ENCODE measurements around the gene OGDHL.
"Not testable (repeated sequence)": the region's sequence is repeated elsewhere in the genome, so short reads cannot be mapped to it uniquely, and the experiment has no call there.

The OGDHL gene

DNA sequence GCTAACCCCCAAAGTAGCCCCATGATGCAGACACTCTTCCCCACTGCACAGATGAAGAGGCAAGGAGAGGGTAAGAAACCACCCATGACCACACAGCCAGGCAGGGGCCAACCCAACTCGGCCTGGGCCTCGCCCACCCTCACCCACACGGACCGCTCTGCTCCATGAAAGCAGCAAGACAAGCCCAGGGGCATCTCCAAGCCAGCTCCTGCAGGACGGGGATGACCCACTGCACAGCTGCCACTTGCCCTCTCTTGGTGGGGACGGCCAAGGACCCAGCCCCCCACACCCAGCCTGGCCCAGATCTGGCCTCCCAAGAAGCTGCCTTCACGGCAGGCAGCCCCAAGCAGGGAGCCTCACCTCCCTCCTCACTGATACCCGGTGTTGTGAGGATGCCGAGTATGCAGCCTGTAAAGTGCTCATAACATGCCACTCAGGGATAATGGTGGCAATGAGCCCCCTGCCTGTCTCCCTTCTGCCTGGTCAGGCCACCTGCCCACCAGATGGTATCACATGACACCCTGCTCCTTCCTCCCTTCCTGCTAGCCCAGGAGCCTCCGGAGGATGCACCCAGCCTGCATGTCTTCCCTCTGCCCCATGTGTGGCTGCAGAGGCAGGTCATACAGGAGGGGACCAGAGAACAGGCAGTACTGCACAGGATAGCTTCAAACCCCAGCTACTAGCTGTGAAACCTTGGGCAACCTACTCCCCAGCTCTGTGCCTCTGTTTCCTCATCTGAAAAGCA, 23.3 kb downstream of the OGDHL start:
- no peak for DNase-seq

DNA sequence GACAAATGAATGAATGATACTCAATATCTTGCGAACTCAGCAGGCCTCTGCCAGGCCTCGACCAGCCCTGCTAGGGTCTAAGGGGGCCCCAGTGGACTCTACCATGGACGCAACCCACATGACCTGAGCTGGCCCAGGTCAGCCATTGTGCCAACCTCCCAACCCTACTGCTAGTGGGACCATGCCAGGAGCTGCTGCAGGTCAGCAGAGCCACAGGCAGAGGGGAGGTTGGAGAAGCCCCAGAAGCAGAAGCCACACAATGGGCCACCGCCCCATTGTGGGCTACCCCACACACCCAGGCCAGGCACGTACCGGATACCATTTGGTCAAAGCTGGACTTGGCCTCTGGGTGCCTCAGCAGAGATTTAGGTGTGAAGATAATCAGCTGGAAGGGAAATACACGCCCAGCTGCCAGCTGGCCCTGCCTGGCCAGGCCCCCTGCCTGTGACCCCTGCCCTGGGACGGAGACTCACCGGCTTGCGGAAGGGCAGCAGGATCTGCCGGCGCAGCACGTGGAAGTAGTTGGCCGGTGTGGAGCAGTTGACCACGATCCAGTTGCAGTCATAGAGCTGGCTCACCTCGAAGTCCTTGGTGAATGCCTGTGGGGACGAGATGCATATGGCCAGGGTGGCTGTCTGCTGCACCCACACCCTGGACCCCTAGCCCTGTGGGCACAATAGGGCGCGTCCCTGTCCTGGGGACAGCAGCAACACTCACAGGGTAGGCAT, 24.5 kb downstream of the OGDHL start:
- no peak for DNase-seq

DNA sequence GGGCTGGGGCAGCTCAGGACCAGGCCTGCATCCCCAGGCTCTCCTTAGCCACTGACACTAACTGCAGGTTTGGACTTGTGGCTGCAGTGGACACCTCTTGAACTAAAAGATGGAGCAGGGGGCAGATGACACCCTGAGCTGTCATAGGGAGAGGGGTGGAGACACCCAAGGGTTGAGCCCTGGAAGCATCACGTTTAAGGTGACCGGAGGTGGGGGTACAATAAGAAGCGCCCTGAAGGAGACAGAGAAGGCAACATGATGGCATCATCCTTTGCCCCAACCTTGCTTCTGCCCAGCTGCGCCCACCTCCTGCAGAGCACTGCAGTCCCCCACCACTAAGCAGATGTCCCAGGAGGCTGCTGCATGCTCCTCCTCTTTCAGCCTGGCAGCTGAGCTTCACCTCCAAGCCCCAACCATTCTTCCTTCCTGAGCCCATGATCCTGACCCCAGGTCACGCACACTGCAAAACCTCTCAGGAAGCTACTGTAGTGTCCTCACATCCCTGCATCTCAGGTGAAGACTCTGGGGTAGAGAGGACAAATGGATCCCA, 25.5 kb downstream of the OGDHL start:
- DNase-seq, result no peak

DNA sequence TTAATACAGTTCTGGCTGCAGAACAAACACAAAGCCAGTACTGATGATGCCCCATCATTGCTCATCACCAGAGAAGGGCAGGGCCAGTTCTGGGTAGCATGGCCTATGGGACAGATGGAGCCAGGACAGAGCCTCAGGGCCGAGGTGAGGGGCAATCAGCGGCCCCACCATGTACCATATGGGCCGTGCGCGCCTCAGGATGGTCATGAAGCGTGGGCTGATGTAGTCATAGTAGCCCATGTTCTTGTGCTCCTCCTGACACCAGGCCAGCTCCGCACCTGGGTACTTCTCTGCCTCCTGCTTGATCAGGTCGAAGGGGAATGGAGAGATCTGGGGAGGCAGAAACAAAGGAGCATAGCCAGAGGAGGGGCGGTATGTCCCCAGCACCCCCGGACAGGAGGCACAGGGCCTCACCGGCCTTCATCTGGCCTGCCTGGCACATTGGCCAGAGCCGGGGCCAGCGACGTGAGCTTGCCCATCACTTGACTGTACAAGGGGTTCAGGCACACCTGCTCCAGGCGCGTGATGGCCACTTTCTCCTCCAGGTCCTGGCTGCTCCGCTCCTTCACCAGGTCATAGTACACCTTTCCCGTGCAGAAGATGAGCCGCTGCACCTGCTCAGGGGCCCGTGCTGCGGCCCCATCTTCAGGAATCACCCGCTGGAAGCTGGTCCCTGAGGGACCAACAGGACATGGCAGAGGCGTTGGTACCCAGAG, 26.1 kb downstream of the OGDHL start:
- no peak for DNase-seq

DNA sequence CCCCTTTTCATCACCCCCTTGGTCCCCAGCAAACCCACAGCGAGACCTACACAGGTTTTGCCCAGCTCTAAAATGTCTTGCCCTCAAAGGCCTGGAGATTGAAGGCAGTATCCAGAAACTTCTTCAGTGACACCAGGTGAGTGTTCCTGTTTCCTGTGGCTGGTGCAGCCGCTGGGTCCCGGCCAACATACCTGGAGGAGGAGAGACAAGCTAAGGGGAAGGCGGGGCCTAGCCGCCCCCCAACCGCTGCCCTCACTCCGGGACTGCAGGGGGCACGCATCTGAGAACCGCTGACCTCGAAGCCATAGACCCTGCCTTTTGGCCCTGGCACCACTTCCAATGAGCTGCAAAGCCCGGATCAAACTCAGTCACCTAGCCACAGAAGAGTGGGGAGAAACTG, 27.0 kb downstream of the OGDHL start:
- no peak for DNase-seq

DNA sequence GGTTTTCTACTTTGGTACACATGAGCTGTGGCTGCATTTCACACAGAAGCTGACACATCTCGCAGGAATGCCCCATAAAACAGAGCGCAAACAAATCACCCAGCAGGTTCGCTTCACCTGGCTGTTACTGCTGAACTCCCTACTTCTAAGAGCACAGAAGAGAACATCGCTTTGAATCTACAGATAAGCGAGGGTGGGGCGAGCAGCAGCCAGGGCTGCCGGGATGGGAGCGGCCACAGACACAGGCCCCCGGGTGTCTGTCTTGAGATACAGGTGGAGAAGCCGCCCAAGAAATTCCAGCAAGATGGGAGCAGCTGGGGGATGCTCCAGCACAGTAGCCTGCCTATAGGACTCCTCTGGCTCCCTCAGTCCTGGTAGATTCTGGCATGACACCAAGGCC, 27.4 kb downstream of the OGDHL start:
- DNase-seq, result no peak

DNA sequence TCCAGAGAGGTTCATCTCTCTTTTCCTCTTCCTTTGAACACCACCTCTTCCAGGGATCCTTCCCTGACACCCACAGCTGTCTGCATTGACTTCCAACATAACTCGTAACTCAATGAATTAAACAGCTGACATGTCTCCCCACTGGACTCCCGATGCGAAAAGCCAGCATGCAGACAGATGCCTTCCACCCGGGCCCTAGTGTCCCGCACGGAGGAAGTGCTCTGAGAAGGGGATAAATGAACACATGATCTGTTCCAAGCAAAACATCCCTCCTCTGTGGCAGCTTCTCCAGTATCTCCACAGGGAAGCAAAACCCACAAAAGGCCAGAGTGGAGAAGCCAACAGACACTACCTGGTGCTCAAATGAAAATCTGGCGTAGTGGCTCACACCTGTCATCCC, 28.3 kb downstream of the OGDHL start:
- DNase-seq, result no peak

DNA sequence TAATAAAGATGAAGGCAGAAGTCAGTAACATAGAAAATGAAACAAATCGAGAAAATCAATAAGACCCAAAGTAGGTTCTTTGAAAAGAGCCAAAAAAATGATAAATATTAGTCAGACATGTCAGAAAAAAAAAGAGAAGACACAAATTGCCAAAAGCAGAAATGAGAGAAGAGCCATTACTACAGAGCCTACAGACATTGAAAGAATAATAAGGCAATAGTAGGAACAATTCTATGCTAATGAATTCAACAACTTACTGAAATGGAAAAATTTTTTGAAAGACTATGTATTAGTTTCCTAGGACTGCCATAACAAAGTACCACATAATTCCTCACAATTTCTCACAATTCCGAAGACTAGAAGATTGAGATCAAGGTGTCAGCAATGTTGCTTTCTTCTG, 35.5 kb downstream of the OGDHL start:
- DNase-seq, result no peak

DNA sequence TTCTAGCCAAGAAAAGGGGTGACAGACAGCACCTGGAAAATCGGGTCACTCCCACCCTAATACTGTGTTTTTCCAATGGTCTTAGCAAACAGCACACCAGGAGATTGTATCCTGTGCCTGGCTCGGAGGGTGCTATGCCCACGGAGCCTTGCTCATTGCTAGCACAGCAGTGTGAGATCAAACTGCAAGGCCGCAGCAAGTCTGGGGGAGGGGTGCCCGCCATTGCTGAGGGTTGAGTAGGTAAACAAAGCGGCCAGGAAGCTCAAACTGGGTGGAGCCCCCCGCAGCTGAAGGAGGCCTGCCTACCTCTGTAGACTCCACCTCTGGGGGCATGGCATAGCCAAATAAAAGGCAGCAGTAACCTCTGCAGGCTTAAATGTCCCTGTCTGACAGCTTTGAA, 47.0 kb downstream of the OGDHL start:
- DNase-seq, result not testable (repeated sequence)

DNA sequence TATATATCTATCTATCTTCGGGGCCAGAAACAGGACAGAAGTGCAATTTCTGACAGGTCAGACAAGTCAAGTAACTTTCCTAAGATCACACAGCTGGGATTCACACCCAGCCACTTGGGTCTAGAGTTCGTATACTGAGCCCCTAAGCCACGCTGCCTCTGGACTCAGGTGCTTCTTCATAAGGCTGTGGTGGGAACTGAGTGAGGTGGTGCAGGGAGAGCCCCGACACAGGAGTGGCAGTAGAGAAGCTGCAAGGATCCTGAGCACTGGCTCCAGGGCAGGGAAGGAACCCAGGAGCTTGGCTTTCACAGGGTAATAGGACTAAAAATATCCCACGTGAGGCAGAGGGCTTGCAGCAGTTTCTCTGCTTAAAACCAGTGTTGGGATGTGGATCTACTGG, 48.9 kb downstream of the OGDHL start:
- DNase-seq, result no peak

DNA sequence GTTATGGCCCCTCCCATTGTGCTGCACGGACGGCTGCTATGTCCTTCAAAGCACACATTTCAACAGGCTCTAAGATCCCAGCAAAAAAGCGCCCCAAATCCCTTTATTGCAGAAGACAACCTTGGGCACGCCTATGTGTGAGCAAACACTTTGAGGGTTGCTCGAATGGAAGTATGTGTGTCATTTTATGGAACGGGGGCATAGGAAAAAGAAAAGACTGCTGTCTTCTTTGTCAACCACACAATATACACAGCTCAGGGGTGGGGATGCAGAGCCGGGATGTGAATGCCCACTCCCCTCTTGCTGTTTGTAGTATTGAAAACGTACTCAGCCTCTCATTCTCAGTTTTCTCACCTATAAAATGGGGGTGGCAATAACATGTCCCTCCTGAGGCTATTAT, 50.6 kb downstream of the OGDHL start:
- no peak for DNase-seq

DNA sequence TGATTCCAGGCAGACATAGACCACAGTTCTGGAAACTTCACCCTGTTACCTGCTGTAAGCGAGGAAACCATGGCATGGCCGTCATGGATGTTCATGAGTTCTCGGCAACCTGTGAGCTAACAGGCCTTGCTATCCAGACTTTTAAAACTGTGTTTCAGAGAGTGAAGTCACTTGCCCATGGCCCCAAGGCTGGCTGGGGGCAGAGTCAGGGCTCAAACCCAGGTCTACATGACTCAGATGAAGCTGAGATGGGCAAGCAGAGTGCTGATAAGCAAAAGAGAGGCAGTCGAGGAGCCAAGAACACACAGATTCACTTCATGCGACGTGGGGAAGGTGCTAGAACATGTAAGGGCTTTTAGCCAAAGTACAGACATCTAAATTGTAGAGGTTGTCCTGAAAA, 51.2 kb downstream of the OGDHL start:
- DNase-seq, result no peak

DNA sequence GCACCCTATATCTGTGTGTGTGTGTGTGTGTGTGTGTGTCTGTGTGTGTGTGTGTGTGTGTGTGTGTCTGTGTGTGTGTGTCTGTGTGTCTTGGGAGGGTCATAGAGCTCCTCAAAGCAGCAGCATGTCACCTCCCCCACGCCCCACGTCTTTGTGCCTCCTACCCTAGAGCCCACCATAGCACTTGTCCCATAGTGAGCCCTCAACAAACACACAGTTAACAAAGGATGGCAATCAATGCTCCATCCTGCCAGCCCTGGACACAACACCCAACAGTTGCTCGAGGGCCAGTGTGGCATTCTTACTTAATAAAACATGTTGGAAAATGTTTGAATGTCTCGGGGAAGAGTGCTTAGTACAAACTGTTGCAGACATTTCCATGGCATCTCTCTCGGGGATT, 52.2 kb downstream of the OGDHL start:
- no peak for DNase-seq

DNA sequence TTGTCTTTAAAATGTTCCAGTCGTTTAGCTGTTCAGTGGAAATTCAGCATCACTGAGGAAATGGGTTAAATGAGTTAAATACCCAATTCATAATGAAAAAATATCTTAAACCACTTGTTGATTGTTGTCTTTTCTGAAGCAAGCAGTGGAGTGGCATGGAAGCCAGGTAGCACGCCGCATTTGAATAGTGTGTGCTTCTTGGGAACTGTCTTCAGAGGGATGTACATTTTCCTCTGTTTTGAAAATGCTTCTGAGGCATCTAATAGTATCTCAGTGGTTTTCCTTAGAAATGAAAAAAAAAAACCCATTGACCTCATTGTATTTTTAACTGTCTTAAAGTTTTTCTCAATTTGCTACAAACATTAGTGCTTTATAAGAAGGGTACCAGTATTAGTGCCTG, 54.5 kb downstream of the OGDHL start:
- DNase-seq, result no peak

DNA sequence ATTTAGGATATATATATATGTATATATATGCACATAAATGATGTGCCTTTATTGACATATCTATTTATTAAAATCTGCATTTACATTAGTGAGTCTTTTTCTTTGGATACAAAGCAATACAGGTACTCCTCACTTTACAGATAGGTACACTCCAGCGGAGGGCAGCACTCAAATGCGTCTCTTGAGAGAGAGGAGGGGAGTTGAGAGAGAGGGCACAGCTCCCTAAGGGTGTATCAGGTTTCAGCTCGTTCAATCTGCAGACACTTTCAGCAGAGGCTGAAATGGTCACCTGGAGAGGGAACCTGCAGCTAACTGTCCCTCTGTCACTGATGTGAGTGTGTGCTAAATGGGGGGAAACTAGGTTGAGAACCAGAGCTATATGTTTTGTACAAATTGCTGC, 61.1 kb downstream of the OGDHL start:
- DNase-seq, result no peak

DNA sequence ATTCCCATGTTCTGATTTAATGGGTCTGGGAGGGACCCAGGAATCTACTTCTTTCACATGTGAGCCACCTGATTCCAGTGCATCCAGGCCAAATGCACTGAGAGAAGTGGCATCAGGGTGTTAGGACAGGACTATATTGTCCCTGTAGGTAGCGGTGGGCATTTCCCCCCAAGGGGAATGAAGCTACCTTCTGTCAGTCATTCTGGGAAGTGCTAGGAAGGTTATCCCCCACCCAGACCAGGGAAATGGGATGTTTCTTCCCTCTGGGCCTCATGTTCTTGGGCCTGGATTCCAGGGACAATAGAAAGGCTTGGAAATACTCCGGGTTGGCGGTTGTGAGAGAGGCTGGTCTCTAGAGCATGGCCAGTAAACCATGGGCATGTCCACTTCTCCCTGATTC, 61.9 kb downstream of the OGDHL start:
- DNase-seq, result no peak

DNA sequence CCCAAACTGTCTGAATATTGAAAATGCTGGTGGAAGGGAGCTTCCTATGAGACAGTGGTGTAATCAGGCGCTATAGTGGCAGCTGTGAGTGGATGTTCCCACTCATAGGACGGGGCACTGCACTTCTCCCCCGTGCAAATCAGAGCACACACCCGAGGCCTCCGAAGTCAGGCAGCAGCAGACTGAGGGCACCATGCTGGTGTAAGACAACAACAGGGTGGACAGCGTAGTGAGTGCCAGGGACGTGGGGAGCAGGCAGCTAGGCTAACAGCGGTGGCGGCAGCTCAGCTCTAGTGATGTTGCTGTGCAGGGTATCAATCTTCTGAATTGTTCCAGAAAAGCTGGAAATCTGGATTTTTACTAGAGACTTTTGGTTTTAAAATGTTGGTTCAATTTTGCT, 63.4 kb downstream of the OGDHL start:
- no peak for DNase-seq

DNA sequence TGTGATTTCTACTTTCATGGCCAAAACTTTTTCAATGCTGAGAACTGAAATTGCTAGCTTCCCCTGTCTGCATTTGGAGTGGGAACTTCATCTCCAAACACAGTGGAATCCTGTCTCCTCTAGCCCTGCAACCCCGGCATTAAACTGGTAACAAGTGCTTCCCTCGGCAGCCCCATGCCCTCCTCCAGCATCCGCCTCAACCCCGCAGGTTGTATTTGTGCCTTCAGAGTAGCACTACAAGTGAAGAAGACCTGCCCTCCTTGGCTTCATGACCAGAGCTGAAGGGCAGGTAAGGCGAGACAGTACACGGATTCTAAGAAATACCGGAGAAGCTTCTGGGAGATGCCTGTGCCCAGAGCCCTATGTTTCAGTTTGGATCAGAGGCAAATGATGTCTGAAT, 65.8 kb downstream of the OGDHL start:
- no peak for DNase-seq

DNA sequence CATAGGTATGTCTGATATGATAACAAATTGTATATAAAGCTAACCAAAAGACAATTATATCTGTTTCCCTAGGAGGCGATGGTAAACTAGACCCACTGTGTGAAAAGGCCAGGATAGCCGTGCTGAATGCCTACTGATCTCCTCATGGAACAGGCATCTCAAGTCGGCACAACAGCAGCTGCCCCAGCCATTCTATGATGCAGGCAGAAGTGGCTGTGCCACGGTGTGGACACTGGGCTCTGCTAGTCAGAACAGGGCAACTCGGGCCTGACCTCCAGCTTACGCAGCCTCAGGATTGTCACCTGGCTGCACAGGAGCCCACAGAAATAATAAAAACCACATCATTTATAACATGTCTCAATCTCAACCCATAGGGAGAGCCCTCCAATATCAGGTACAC, 67.7 kb downstream of the OGDHL start:
- DNase-seq, result no peak

DNA sequence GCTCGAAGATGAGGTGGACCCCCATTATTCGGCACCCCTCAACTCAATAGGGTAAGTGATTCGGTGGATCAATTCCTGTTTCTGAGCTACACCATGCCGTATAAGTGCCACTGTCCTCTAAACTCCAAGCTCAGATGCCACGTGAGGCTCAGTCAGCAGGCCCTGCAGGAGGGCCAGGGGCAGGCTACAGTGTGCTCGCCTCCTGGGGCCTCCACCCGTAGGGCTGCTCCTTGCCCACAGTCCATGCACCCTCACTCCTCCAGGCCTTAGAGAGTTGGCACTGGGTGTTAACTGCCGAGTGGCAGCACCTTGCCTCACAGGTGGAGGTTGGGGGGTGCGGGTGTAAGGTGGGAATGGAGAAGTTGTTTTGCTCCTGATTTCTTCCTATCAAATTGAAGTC, 70.5 kb downstream of the OGDHL start:
- no peak for DNase-seq

DNA sequence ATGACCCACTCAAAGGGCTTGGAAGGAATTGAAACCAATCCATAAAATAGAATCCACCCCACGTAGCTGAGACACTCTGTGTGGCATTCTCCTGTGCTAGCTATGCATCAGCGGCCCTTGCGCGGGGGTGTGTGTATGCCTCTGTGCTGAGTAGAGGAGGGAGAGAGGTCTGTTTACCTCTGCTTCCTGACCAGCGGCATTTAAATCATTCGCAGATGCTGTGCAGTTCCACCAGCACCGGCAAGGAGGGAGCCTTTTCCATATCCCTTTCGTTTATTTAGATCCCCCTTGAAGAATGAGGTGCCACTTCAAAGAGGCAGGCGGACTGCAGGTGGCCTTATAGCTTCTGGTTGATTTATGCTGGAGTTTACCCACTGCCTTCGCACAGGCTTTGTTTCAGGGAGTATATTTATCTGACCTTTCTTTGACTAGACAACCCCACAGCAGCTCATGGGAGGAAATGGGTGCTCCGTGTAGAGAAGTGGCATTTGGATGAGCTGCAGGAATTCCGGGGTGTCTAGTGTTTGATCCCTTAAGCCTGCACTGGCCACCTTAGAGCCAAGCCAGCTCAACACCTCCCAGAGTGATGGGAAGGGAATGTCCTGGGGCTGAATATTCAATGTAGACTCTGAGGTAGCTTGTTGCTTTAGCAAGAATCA, 71.3 kb downstream of the OGDHL start:
- no peak for DNase-seq

DNA sequence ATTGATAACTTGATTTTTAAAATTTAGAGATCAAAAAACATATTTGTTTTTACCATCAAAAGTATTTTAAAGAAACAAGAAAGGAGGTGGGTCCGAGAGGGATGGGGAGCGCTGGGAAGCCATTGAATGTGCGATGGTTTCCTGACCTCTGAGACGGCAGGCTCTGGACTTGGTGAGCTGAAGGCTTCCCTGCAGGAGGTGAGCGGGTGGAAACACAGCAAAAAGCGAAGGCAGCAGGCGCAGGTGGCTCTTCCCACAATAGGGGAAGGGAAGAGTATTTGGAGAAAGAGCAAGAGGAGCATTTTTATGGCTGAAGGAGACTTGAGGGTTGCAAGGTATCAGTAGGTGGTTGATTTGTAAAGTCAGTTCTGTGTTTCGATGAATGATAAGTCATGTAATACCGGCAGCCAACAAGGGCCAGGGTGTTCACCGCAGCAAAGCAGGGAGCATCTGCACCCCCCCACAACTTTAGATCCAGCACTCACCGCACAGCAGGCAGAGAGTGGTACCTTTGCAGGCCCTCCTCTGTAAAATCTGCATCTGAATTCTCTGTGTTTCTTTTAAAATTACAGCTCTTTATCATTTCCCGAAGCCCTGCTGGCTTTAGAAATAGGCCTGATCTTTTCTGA, 72.1 kb downstream of the OGDHL start:
- no peak for DNase-seq

DNA sequence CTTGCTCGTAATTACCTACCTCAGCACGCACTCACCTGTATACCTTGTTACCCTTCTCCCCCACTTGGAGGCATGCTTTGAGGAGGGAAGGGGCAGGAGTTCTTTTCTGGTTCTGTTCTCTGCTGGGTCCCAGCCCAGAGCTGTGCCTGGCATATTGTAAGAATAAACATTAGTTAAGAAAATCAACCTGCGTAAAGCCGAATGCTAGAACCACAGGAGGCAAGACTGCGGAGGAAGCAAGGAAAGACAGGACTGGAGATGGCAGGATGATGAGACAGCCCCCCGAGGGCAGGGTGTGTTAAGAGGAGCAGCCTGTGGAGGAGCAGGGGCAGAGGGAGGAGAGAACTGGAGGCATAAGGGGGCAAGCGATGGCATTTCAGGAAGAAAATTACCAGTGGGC, 73.2 kb downstream of the OGDHL start:
- no peak for DNase-seq
